IPS-18a (cell line): ENCODE results near the gene CD2.

Experiments used
- H3K27ac ChIP-seq: one replicate; pipeline ENCODE4 v1.5.1; 2013; ENCODE audit warnings: low read length
- H3K27me3 ChIP-seq: one replicate; pipeline ENCODE4 v1.6.1; 2013; ENCODE audit warnings: mild to moderate bottlenecking, low read length; ENCODE audit not compliant: control insufficient read depth, insufficient read depth
- H3K36me3 ChIP-seq: one replicate; pipeline ENCODE4 v1.6.1; 2013; ENCODE audit warnings: low read depth, low read length; ENCODE audit not compliant: control insufficient read depth
- H3K4me1 ChIP-seq: one replicate; pipeline ENCODE4 v1.6.1; 2013; ENCODE audit warnings: low read depth, low read length; ENCODE audit not compliant: control insufficient read depth
- H3K4me3 ChIP-seq: one replicate; pipeline ENCODE4 v1.5.1; 2013; ENCODE audit warnings: low read length
- H3K9ac ChIP-seq: one replicate; pipeline ENCODE4 v1.6.1; 2013; ENCODE audit warnings: mild to moderate bottlenecking, low read length, moderate library complexity
- H3K9me3 ChIP-seq: one replicate; pipeline ENCODE4 v1.6.1; 2013; ENCODE audit warnings: low read depth, low read length; ENCODE audit not compliant: control insufficient read depth

Gene CD2

DNA sequence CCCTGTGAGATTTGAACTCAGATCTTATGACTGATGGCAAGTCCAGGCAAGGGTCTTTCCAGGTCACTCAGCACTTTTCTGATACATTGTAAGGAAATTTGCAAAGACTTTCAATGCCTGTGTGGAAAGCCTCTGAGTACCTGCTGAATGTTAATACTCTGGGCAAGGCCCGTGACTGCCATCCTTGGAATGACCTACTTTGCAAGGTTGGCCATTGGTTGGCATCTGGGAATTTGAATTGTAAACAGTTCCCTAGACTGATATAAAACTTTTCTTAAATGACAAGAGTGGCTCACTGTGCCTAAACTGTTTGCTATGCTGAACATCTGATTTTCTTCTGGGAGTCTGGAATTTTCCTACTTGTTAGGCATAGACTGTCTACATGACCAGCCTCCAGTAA, 57.1 kb downstream of the CD2 start:
- H3K4me1 ChIP-seq = peaks cover 5% of the 10 kb centered on the region
- no peak overlapping the region for H3K4me3 ChIP-seq
- no peaks in the 10 kb centered on the region for H3K36me3 ChIP-seq
- no peak overlapping the region for H3K9ac ChIP-seq
- no peak overlapping the region for H3K27ac ChIP-seq
- no peaks in the 10 kb centered on the region for H3K9me3 ChIP-seq
- no peaks in the 10 kb centered on the region for H3K27me3 ChIP-seq

- H3K27me3 ChIP-seq = no peaks in the 10 kb centered on the region
- H3K9ac ChIP-seq = no peak overlapping the region
Observed at GRCh38 chr1:116814926-116815723, 60.9 kb downstream of the CD2 start.

DNA sequence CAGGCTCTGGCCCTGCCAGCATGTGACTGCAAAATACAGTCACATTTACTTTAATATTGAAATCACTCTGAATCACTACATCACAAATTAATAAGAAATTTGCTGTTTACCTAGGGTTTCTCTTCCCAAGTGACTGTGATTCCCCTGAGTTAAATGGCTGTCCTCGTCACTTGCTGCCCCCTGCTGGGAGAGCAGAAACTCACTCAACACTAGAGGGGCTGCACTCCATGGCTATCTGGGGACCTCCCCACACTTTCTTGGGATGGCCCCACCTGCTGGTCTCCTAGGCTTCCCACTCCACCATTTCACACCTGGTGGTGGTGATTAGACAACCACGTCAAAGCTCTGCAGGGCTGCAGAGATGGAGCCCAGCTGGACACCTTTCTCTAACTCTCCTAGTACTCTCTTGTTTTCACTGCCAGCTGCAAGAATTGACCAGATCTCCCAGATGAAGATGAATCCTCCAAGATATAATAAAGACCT, 63.4 kb downstream of the CD2 start:
- Histone ChIP-seq H3K4me3 (no peak overlapping the region), H3K9ac (no peak overlapping the region), H3K9me3 (no peaks in the 10 kb centered on the region), H3K27ac (no peak overlapping the region), H3K4me1 (no peaks in the 10 kb centered on the region), H3K27me3 (no peaks in the 10 kb centered on the region), H3K36me3 (no peaks in the 10 kb centered on the region)

More at GRCh38 chr1:116814926-116815723, 60.9 kb downstream of the CD2 start:
- Histone ChIP-seq H3K9me3 (no peaks in the 10 kb centered on the region), H3K27ac (no peak overlapping the region), H3K4me1 (no peaks in the 10 kb centered on the region), H3K36me3 (no peaks in the 10 kb centered on the region), H3K4me3 (no peak overlapping the region)
